Caco-2 (cell line): ENCODE results near the gene ZC3H14. TPM values are rescaled to one million over a fixed set of nuclear protein-coding genes. Genes with fewer than 3 reads are reported as not detected.

ENCODE experiments used
- BruUV-seq: library from RNA; stranded (reverse); fragments of 400-500 nt; replicated peaks from 2 replicates; lab custom pipeline; 2021; lab: Mats Ljungman, UMichigan
- CTCF ChIA-PET: fragments of 300-600 bp; sonication (Branson Sonifier 250); formaldehyde crosslinking; loops from one replicate; lab custom pipeline; 2022; ENCODE audit warnings: antibody characterized with exemption; lab: Charles Lee
- POLR2A ChIA-PET: fragments of 300-600 bp; sonication (Branson Sonifier 250); formaldehyde crosslinking; loops from one replicate; lab custom pipeline; 2022; ENCODE audit warnings: antibody characterized with exemption; lab: Charles Lee
- DNase-seq, 2 experiments: peaks; one replicate each; pipeline versions ENCODE4 v3.0.0 to v3.0.0-alpha.2; 2020 to 2022
- H3K27me3 ChIP-seq: replicated peaks from 2 replicates; pipeline ENCODE4 v1.6.0; 2011; ENCODE audit warnings: low read length; ENCODE audit not compliant: control insufficient read depth, insufficient read depth
- H3K36me3 ChIP-seq: 2 replicates; pipeline ENCODE4 v1.5.1; 2011; ENCODE audit warnings: low read length; ENCODE audit not compliant: control insufficient read depth, insufficient read depth
- H3K4me1 ChIP-seq: fragments of 250-450 bp; sonication (Bioruptor Pico); 2 replicates; pipeline ENCODE4 v1.5.1; 2020; ENCODE audit warnings: mild to moderate bottlenecking
- H3K4me3 ChIP-seq: 2 replicates; pipeline ENCODE4 v1.5.1; 2011; ENCODE audit warnings: low read depth, mild to moderate bottlenecking, control low read depth, low read length
- H3K9me3 ChIP-seq: fragments of 250-450 bp; sonication (Bioruptor Pico); 2 replicates; pipeline ENCODE4 v1.5.1; 2020; ENCODE audit warnings: mild to moderate bottlenecking, moderate library complexity
- H3K27ac Mint-ChIP-seq: one replicate; pipeline ENCODE4 v1.8.0; 2022; ENCODE audit warnings: mixed read lengths; ENCODE audit not compliant: unreplicated experiment
- H3K27me3 Mint-ChIP-seq: one replicate; pipeline ENCODE4 v1.8.0; 2022; ENCODE audit warnings: mixed read lengths; ENCODE audit not compliant: insufficient read depth, unreplicated experiment
- H3K36me3 Mint-ChIP-seq: one replicate; pipeline ENCODE4 v1.8.0; 2022; ENCODE audit warnings: mild to moderate bottlenecking, mixed read lengths; ENCODE audit not compliant: insufficient read depth, unreplicated experiment
- H3K4me1 Mint-ChIP-seq: one replicate; pipeline ENCODE4 v1.8.0; 2022; ENCODE audit warnings: low read depth, mixed read lengths; ENCODE audit not compliant: unreplicated experiment
- H3K4me3 Mint-ChIP-seq: one replicate; pipeline ENCODE4 v1.8.0; 2022; ENCODE audit warnings: mild to moderate bottlenecking, moderate library complexity, mixed read lengths; ENCODE audit not compliant: unreplicated experiment
- H3K9me3 Mint-ChIP-seq: one replicate; pipeline ENCODE4 v1.8.0; 2022; ENCODE audit warnings: mixed read lengths; ENCODE audit not compliant: unreplicated experiment
- CTCF ChIP-seq, 2 experiments: fragments of 200-600 bp in 1 of 2; IDR thresholded peaks; 1 replicate in 1 of 2; 2 replicates in 1 of 2; pipeline versions ENCODE4 v1.5.1 to v1.8.0; 2011 to 2022; ENCODE audit warnings: antibody characterized with exemption in 1 of 2, control low read depth in 1 of 2, inconsistent platforms in 1 of 2, low read depth in 1 of 2, low read length in 1 of 2, mild to moderate bottlenecking in 1 of 2, moderate library complexity in 1 of 2; ENCODE audit not compliant: insufficient read depth in 1 of 2, severe bottlenecking in 1 of 2, unreplicated experiment in 1 of 2
- intact Hi-C: fragments of 100-400 bp; cut with micrococcal nuclease; formaldehyde crosslinking; loops from one replicate; pipeline ENCODE4 v1.10.0; 2022; ENCODE audit not compliant: unreplicated experiment
- total RNA-seq: library from RNA; stranded (reverse); gene quantifications from 2 replicates; pipeline ENCODE4 v1.2.3, GENCODE V29; 2022

ZC3H14 gene
- total RNA-seq, 1 experiment from 2014 or later, result 77.1 TPM

- Mint-ChIP-seq H3K4me3 (peak overlapping the region; percentile 85), H3K4me1 (peaks cover 15% of the 10 kb centered on the region), H3K27me3 (no peaks in the 10 kb centered on the region), H3K27ac (peak overlapping the region; percentile 83), H3K9me3 (no peaks in the 10 kb centered on the region), H3K36me3 (peaks cover 15% of the 10 kb centered on the region)
- no peak for DNase-seq
- intact Hi-C loops, result loop anchor here (2.0 kb wide), 2 partner anchors 19 to 37 kb away; no protein-coding TSS in a partner anchor
- ChIA-PET CTCF (no interaction called here), POLR2A (no interaction called here)
- BruUV-seq, result TSS peak; percentile 57
- H3K4me1 ChIP-seq, result peaks cover 29% of the 10 kb centered on the region
- no peak for TF ChIP-seq CTCF (IDR thresholded peaks at IDR 0.05; ENCODE audit: insufficient read depth in 1 of 2, low read depth in 1 of 2, low read length in 1 of 2, severe bottlenecking in 1 of 2, unreplicated experiment in 1 of 2)
- H3K4me3 ChIP-seq, result peak overlapping the region; percentile 71
- H3K27me3 ChIP-seq, result no peaks in the 10 kb centered on the region
- no peaks in the 10 kb centered on the region for H3K36me3 ChIP-seq
- no peaks in the 10 kb centered on the region for H3K9me3 ChIP-seq
Measured at GRCh38 chr14:88553886-88554456, 8.9 kb upstream of the ZC3H14 start.

- peak within 1 kb of the TSS; percentile 83 for H3K27ac Mint-ChIP-seq
- DNase-seq, result peak; percentile 81 to 90
- ChIA-PET CTCF (interaction anchor here (0.9 to 1.2 kb wide), 2 partner anchors 19 to 365 kb away, joined by 3 to 4 read pairs; no protein-coding TSS in a partner anchor), POLR2A (no interaction called here)
- no TSS peak for BruUV-seq
- Histone ChIP-seq H3K27me3 (no peaks in the 10 kb centered on the region), H3K9me3 (no peaks in the 10 kb centered on the region), H3K4me3 (peak within 1 kb of the TSS; percentile 71), H3K4me1 (peaks cover 26% of the 10 kb centered on the region), H3K36me3 (no peaks in the 10 kb centered on the region)
- H3K4me3 Mint-ChIP-seq, result peak within 1 kb of the TSS; percentile 85
- no peak for TF ChIP-seq CTCF (IDR thresholded peaks at IDR 0.05; ENCODE audit: insufficient read depth in 1 of 2, low read depth in 1 of 2, low read length in 1 of 2, severe bottlenecking in 1 of 2, unreplicated experiment in 1 of 2)
- H3K36me3 Mint-ChIP-seq, result peaks cover 8% of the 10 kb centered on the region
- H3K27me3 Mint-ChIP-seq, result no peaks in the 10 kb centered on the region
- no peaks in the 10 kb centered on the region for H3K9me3 Mint-ChIP-seq
- H3K4me1 Mint-ChIP-seq, result peaks cover 12% of the 10 kb centered on the region
- intact Hi-C loops, result loop anchor here (2.0 kb wide), 1 partner anchor 38 kb away; no protein-coding TSS in a partner anchor
Measured at GRCh38 chr14:88554457-88555286, 8.2 kb upstream of the ZC3H14 start, which contains the start of gene PTPN21. Gene PTPN21, minus strand, starts transcription at chr14:88555007. Its CDS starts 4,590 bp downstream, at chr14:88550417.

DNA sequence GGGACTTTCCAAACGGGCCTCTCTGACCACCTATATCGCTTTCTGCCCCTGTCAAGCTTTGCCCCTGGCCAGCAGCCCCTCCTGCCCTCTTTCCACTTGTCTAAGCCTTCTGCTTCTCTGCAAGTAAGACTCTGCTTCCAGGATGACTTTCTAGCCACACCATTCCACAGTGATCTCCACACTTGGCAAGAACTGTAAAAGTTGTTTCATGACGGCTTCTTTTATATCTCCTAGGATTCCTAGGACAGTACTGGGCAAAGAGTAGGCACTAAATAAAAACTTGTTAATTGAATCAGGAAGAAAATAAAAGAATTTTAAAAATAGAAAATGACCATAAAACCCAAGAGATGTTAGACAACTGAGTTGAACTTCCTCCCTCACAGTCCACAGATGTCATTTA lies 6.3 kb upstream of the ZC3H14 start:
- H3K4me1 Mint-ChIP-seq, result peaks cover 12% of the 10 kb centered on the region
- POLR2A ChIA-PET, result no interaction called here
- H3K4me3 Mint-ChIP-seq, result no peak overlapping the region
- no TSS peak for BruUV-seq
- H3K36me3 Mint-ChIP-seq, result peaks cover 6% of the 10 kb centered on the region
- DNase-seq, result no peak
- no peak for TF ChIP-seq CTCF (IDR thresholded peaks at IDR 0.05; ENCODE audit: insufficient read depth in 1 of 2, low read depth in 1 of 2, low read length in 1 of 2, severe bottlenecking in 1 of 2, unreplicated experiment in 1 of 2)
- H3K27ac Mint-ChIP-seq, result no peak overlapping the region
- H3K4me3 ChIP-seq, result no peak overlapping the region
- H3K36me3 ChIP-seq, result no peaks in the 10 kb centered on the region
- peaks cover 23% of the 10 kb centered on the region for H3K4me1 ChIP-seq
- CTCF ChIA-PET, result no interaction called here
- H3K27me3 Mint-ChIP-seq, result no peaks in the 10 kb centered on the region
- H3K27me3 ChIP-seq, result no peaks in the 10 kb centered on the region
- no peaks in the 10 kb centered on the region for H3K9me3 Mint-ChIP-seq
- no peaks in the 10 kb centered on the region for H3K9me3 ChIP-seq
- intact Hi-C loops, result no loop called here
